ENCODE results near the gene HAND1.

DNA sequence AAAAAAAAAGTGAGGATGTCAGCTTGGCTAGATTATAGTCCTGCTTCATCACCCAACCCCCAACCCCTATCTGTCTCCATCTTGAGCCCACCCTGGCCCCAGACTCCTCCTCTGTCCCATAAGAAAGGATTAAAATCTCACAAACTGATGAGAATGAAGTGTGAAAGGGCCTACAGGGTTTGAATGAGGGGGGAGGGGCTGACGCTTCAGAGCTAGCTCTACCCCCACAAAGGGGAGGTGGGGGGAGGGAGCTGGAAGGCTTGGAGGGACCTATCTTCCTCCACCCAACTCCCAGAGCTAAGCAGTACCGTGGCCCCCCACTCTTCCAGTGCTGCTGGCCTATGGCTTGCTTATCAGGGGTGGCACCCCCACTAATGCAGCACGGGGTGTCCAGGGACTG, 43.7 kb upstream of the HAND1 start:
- TF ChIP-seq, protein P1, sequence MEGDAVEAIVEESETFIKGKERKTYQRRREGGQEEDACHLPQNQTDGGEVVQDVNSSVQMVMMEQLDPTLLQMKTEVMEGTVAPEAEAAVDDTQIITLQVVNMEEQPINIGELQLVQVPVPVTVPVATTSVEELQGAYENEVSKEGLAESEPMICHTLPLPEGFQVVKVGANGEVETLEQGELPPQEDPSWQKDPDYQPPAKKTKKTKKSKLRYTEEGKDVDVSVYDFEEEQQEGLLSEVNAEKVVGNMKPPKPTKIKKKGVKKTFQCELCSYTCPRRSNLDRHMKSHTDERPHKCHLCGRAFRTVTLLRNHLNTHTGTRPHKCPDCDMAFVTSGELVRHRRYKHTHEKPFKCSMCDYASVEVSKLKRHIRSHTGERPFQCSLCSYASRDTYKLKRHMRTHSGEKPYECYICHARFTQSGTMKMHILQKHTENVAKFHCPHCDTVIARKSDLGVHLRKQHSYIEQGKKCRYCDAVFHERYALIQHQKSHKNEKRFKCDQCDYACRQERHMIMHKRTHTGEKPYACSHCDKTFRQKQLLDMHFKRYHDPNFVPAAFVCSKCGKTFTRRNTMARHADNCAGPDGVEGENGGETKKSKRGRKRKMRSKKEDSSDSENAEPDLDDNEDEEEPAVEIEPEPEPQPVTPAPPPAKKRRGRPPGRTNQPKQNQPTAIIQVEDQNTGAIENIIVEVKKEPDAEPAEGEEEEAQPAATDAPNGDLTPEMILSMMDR (conservative IDR thresholded peaks at IDR 0.05; ENCODE audit: low read length): no peak
- TF ChIP-seq EZH2phosphoT487 (IDR thresholded peaks at IDR 0.05; ENCODE audit: borderline replicate concordance): no peak
